H9 (cell line): ENCODE results near the gene SLC35E4. TPM values are rescaled to one million over a fixed set of nuclear protein-coding genes. Genes with fewer than 3 reads are reported as not detected.

Source experiments
- DNase-seq: peaks from one replicate; pipeline ENCODE4 v3.0.0-alpha.2; 2017
- H2AFZ ChIP-seq: one replicate; pipeline ENCODE4 v1.6.1; 2013; ENCODE audit warnings: mild to moderate bottlenecking, low read length, control low read depth, moderate library complexity
- H2AK5ac ChIP-seq: 2 replicates; pipeline ENCODE4 v1.6.1; 2013; ENCODE audit warnings: low read length, control low read depth, mixed read lengths; ENCODE audit not compliant: insufficient read length
- H2BK120ac ChIP-seq: one replicate; pipeline ENCODE4 v1.6.1; 2013; ENCODE audit warnings: low read depth, mild to moderate bottlenecking, low read length, control low read depth, inconsistent platforms; ENCODE audit not compliant: poor library complexity, severe bottlenecking
- H2BK12ac ChIP-seq: 2 replicates; pipeline ENCODE4 v1.6.1; 2013; ENCODE audit warnings: low read length, control low read depth, mixed read lengths, low read depth; ENCODE audit not compliant: insufficient read length
- H2BK15ac ChIP-seq: 2 replicates; pipeline ENCODE4 v1.6.1; 2013; ENCODE audit warnings: low read depth, low read length, control low read depth
- H2BK20ac ChIP-seq: one replicate; pipeline ENCODE4 v1.6.1; 2013; ENCODE audit warnings: low read depth, mild to moderate bottlenecking, low read length, control low read depth, inconsistent platforms; ENCODE audit not compliant: poor library complexity, severe bottlenecking
- H2BK5ac ChIP-seq: 2 replicates; pipeline ENCODE4 v1.6.1; 2013; ENCODE audit warnings: low read length, control low read depth, mixed read lengths; ENCODE audit not compliant: insufficient read length
- H3K14ac ChIP-seq: 2 replicates; pipeline ENCODE4 v1.6.1; 2013; ENCODE audit warnings: low read length, control low read depth; ENCODE audit not compliant: insufficient read depth
- H3K18ac ChIP-seq: 2 replicates; pipeline ENCODE4 v1.6.1; 2013; ENCODE audit warnings: low read depth, mild to moderate bottlenecking, mixed read lengths, low read length, control low read depth; ENCODE audit not compliant: insufficient read length
- H3K23ac ChIP-seq: 2 replicates; pipeline ENCODE4 v1.6.1; 2013; ENCODE audit warnings: low read length, control low read depth, mixed read lengths, low read depth; ENCODE audit not compliant: insufficient read length
- H3K23me2 ChIP-seq: 2 replicates; pipeline ENCODE4 v1.6.1; 2013; ENCODE audit warnings: low read depth, mild to moderate bottlenecking, mixed read lengths, low read length, control low read depth; ENCODE audit not compliant: insufficient read length, poor library complexity, severe bottlenecking
- H3K27ac ChIP-seq: 2 replicates; pipeline ENCODE4 v1.5.1; 2013; ENCODE audit warnings: low read length, control low read depth, mixed read lengths, low read depth; ENCODE audit not compliant: insufficient read length
- H3K27me3 ChIP-seq: 2 replicates; pipeline ENCODE4 v1.6.1; 2013; ENCODE audit warnings: low read length, control low read depth, inconsistent platforms; ENCODE audit not compliant: insufficient read depth
- H3K4ac ChIP-seq: 2 replicates; pipeline ENCODE4 v1.6.1; 2013; ENCODE audit warnings: low read depth, mild to moderate bottlenecking, control low read depth, inconsistent platforms, low read length, moderate library complexity
- H3K4me1 ChIP-seq: 2 replicates; pipeline ENCODE4 v1.6.1; 2013; ENCODE audit warnings: low read length, control low read depth, inconsistent platforms; ENCODE audit not compliant: insufficient read depth
- H3K4me2 ChIP-seq: 2 replicates; pipeline ENCODE4 v1.6.1; 2013; ENCODE audit warnings: low read length, control low read depth, mixed read lengths; ENCODE audit not compliant: insufficient read length, insufficient read depth
- H3K56ac ChIP-seq: 2 replicates; pipeline ENCODE4 v1.6.1; 2013; ENCODE audit warnings: low read depth, mild to moderate bottlenecking, mixed read lengths, low read length, control low read depth; ENCODE audit not compliant: insufficient read length
- H3K79me1 ChIP-seq: 2 replicates; pipeline ENCODE4 v1.6.1; 2013; ENCODE audit warnings: low read depth, mild to moderate bottlenecking, moderate library complexity, low read length, control low read depth, inconsistent platforms; ENCODE audit not compliant: insufficient read depth, poor library complexity, severe bottlenecking
- H3K79me2 ChIP-seq: 2 replicates; pipeline ENCODE4 v1.6.1; 2013; ENCODE audit warnings: low read length, control low read depth, inconsistent platforms; ENCODE audit not compliant: insufficient read depth
- H3K9ac ChIP-seq: 2 replicates; pipeline ENCODE4 v1.6.1; 2013; ENCODE audit warnings: low read length, control low read depth, mixed read lengths; ENCODE audit not compliant: insufficient read length; ENCODE audit errors: extremely low read depth
- H3K9me3 ChIP-seq: one replicate; pipeline ENCODE4 v1.6.1; 2013; ENCODE audit warnings: low read depth, low read length, inconsistent platforms; ENCODE audit not compliant: control insufficient read depth
- H3T11ph ChIP-seq: one replicate; pipeline ENCODE4 v1.6.1; 2013; ENCODE audit warnings: mild to moderate bottlenecking, low read length, control low read depth, inconsistent platforms
- H4K20me1 ChIP-seq: one replicate; pipeline ENCODE4 v1.6.1; 2013; ENCODE audit not compliant: control insufficient read depth, insufficient read length, insufficient read depth
- H4K5ac ChIP-seq: 2 replicates; pipeline ENCODE4 v1.6.1; 2013; ENCODE audit warnings: low read depth, mild to moderate bottlenecking, mixed read lengths, low read length, control low read depth; ENCODE audit not compliant: insufficient read length
- H4K8ac ChIP-seq: replicated peaks from 2 replicates; pipeline ENCODE4 v1.6.1; 2013; ENCODE audit warnings: low read length, control low read depth, mixed read lengths, low read depth; ENCODE audit not compliant: insufficient read length
- H4K91ac ChIP-seq: 2 replicates; pipeline ENCODE4 v1.6.1; 2013; ENCODE audit warnings: low read depth, mild to moderate bottlenecking, moderate library complexity, mixed read lengths, low read length, control low read depth; ENCODE audit not compliant: insufficient read length
- H3K27ac Mint-ChIP-seq, 3 experiments: 2 replicates in 2 of 3; 3 replicates in 1 of 3; pipeline ENCODE4 v1.8.0; 2020 to 2021; ENCODE audit warnings: mixed read lengths in 3 of 3, mild to moderate bottlenecking in 1 of 3, moderate library complexity in 1 of 3
- H3K27me3 Mint-ChIP-seq: 2 replicates; pipeline ENCODE4 v1.8.0; 2021; ENCODE audit warnings: low read depth, mild to moderate bottlenecking, moderate library complexity, mixed read lengths
- H3K36me3 Mint-ChIP-seq, 3 experiments: 2 replicates in 2 of 3; 3 replicates in 1 of 3; pipeline ENCODE4 v1.8.0; 2020 to 2021; ENCODE audit warnings: low read depth in 3 of 3, mixed read lengths in 3 of 3; ENCODE audit not compliant: insufficient read depth in 1 of 3
- H3K4me1 Mint-ChIP-seq, 2 experiments: 2 replicates each; pipeline ENCODE4 v1.8.0; 2020; ENCODE audit warnings: mixed read lengths in 2 of 2
- H3K4me3 Mint-ChIP-seq, 2 experiments: 2 replicates in 1 of 2; 3 replicates in 1 of 2; pipeline ENCODE4 v1.8.0; 2020 to 2021; ENCODE audit warnings: mild to moderate bottlenecking in 2 of 2, mixed read lengths in 2 of 2, moderate library complexity in 1 of 2
- H3K9me3 Mint-ChIP-seq, 2 experiments: 2 replicates in 1 of 2; 3 replicates in 1 of 2; pipeline ENCODE4 v1.8.0; 2020; ENCODE audit warnings: mild to moderate bottlenecking in 2 of 2, mixed read lengths in 2 of 2, moderate library complexity in 1 of 2
- CTCF ChIP-seq: fragments of 200-600 bp; sonication (generic); conservative IDR thresholded peaks from 3 replicates; pipeline ENCODE4 v1.8.0; 2021; ENCODE audit warnings: antibody characterized with exemption, mild to moderate bottlenecking
- WGBS: extraction: QIAGEN DNeasy Blood & Tissue Kit; methylation state at CpG from one replicate; pipeline ENCODE4 v1.1.7; 2013; ENCODE audit warnings: missing lambda C conversion rate, low lambda C conversion rate, mixed read lengths; ENCODE audit not compliant: insufficient read length; ENCODE audit errors: extremely low coverage; 5-methylcytosine and 5-hydroxymethylcytosine counted together
- total RNA-seq: library from RNA; stranded (reverse); gene quantifications from 2 replicates; pipeline ENCODE4 v1.2.1, GENCODE V29; 2021

The SLC35E4 gene
- total RNA-seq, 1 experiment from 2014 or later = 3.7 TPM

DNA sequence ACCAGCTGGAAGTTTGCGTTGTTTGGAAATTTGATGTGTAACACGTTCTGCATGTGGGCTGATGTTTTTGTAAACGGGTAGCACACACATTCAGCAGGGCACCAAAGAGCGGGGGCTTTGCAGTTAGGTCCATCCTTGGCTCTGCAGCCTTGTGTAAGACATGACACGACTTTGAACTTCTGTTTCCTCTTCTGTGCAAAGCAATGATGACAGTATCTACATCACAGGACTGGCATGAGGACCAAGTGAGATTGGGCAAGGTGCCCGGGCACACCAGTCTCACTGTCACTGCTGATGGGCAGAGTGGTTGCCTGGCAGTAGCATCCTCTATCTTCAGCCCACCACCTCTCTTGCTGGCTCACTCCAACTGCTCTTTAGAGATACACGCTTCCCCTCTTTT lies 25.3 kb upstream of the SLC35E4 start:
- Histone ChIP-seq H2BK120ac (no peak overlapping the region), H2BK12ac (no peak overlapping the region), H3K23ac (no peak overlapping the region), H4K5ac (no peak overlapping the region), H2BK5ac (no peak overlapping the region), H3K9me3 (no peaks in the 10 kb centered on the region), H2AFZ (no peak overlapping the region), H3K56ac (no peak overlapping the region), H3K79me1 (peaks cover 4% of the 10 kb centered on the region), H3K4me1 (0 out of 2 replicates have a peak, but pooled peaks cover 6% of the 10 kb centered on the region), H3K14ac (no peak overlapping the region), H3K4ac (no peak overlapping the region), H3K79me2 (no peaks in the 10 kb centered on the region), H2BK20ac (no peak overlapping the region), H3K27ac (no peak overlapping the region), H2BK15ac (no peak overlapping the region), H4K91ac (no peak overlapping the region), H4K20me1 (no peaks in the 10 kb centered on the region), H3T11ph (no peak overlapping the region), H3K23me2 (peaks cover 6% of the 10 kb centered on the region), H3K27me3 (no peaks in the 10 kb centered on the region), H4K8ac (no peak overlapping the region), H3K4me2 (no peak overlapping the region), H3K9ac (no peak overlapping the region), H3K18ac (no peak overlapping the region), H2AK5ac (no peak overlapping the region)
- Mint-ChIP-seq H3K36me3 (peaks cover 27 to 58% (median 48%) of the 10 kb centered on the region in 3 experiments; a peak in 6 of 7 replicates), H3K27me3 (no peaks in the 10 kb centered on the region), H3K4me1 (peaks cover 36 to 38% of the 10 kb centered on the region in 2 experiments), H3K27ac (no peak overlapping the region; a peak in 1 of 7 replicates), H3K9me3 (no peaks in the 10 kb centered on the region), H3K4me3 (no peak overlapping the region)
- no CpG with 5 or more reads among the region's 7 CpGs for WGBS
- no peak for TF ChIP-seq CTCF
- no peak for DNase-seq
